ENCODE results near the gene FTSJ1.
A peak's percentile ranks its signal among the peaks of the same experiment; 100 is the strongest.

The FTSJ1 gene

DNA sequence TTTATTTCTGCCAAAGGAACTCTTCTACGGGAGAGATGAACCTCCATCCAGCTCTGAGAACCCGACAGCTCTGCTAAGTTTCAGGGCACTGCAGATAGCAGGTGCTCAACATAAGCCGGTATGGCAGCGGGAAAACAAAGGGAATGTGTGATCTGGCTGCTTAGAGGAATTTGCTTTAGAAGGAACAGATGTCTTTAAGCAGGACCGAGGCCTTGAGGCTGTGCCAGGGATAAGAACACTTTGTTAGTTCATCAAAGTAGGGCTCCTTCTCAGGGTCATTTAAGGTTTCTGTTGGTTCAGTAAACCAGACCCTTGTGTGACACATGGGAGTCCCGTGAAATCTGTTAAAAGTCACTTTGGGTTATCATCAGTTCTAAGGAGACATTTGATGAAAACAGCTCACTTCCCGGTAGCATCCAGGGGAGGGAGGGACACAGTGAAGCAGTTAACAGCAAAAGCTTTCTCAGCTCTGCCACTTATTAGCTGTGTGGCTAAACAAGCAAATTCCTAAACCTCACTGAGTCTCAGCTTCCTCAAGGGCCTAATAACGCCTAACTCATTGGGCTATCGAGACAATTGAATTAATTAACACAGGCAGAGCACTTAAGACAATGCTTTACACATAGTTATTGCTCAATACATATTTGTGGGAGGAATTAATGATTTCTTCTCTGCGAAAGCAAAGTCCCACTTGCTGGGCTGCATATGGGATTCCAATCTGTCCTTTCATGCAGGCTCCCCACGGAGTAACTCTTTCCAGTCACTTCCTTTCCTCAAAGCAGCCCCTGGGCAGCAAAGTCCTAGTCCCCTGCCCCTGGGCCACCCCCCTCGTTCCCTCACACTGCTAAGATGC is 2.9 kb upstream of the FTSJ1 start:
- Histone ChIP-seq H3K27me3 (ENCODE audit: insufficient read depth, low read length) (no peaks in the 10 kb centered on the region), H3K4me3 (ENCODE audit: low read length) (no peak overlapping the region), H3K4me1 (ENCODE audit: insufficient read depth, low read length) (peaks cover 11% of the 10 kb centered on the region), H3K36me3 (ENCODE audit: insufficient read depth, low read depth, low read length) (no peaks in the 10 kb centered on the region), H3K9me3 (ENCODE audit: insufficient read depth, low read depth, low read length) (no peaks in the 10 kb centered on the region), H3K9ac (ENCODE audit: low read depth, low read length) (peak overlapping the region; percentile 53; the same call in 1 of the 2 replicates), H3K27ac (ENCODE audit: low read length) (no peak overlapping the region)

DNA sequence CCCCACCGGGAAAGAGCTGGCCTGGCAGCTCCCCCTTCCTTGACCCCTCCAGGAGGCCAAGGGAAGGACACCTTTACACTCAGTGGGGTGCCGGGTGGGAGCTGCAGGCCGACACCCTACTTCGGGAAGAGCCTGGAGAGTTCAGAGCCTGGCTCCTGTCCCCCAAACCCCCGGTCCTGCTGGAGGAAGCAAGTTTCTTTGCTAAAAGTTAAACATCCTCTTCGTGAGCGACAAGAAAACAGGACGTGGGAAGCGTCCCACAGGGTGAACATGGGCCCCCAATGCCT is 2.4 kb upstream of the FTSJ1 start:
- Histone ChIP-seq H3K27ac (ENCODE audit: low read length) (no peak overlapping the region), H3K4me1 (ENCODE audit: insufficient read depth, low read length) (peaks cover 11% of the 10 kb centered on the region), H3K27me3 (ENCODE audit: insufficient read depth, low read length) (no peaks in the 10 kb centered on the region), H3K9me3 (ENCODE audit: insufficient read depth, low read depth, low read length) (no peaks in the 10 kb centered on the region), H3K36me3 (ENCODE audit: insufficient read depth, low read depth, low read length) (no peaks in the 10 kb centered on the region), H3K4me3 (ENCODE audit: low read length) (peak overlapping the region; percentile 14; the same call in 1 of the 2 replicates), H3K9ac (ENCODE audit: low read depth, low read length) (peak overlapping the region; percentile 53; the same call in 1 of the 2 replicates)

DNA sequence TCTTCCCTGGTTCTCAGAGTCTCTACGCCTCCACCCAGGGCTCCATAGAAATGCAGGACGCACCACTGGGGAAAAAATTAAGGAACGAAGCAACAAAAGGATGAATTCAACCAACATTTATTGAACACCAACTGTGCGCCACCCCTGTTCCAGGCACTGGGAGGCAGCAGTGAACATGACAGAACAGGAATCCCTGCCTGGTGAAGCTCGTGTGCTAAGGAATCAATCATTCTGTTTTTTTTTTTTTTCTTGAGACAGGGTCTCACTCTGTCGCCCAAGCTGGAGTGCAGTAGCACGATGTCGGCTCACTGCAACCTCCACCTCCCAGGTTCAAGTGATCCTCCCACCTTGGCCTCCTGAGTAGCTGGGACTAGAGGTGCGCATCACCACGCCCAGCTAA is 1.9 kb upstream of the FTSJ1 start:
- no peaks in the 10 kb centered on the region for H3K9me3 ChIP-seq (ENCODE audit: insufficient read depth, low read depth, low read length)
- peaks cover 4% of the 10 kb centered on the region; the same call in 1 of the 2 replicates for H3K36me3 ChIP-seq (ENCODE audit: insufficient read depth, low read depth, low read length)
- H3K4me3 ChIP-seq (ENCODE audit: low read length), result peak overlapping the region; percentile 14; the same call in 1 of the 2 replicates
- H3K4me1 ChIP-seq (ENCODE audit: insufficient read depth, low read length), result peaks cover 11% of the 10 kb centered on the region
- H3K27ac ChIP-seq (ENCODE audit: low read length), result no peak overlapping the region
- H3K27me3 ChIP-seq (ENCODE audit: insufficient read depth, low read length), result no peaks in the 10 kb centered on the region
- 0 out of 2 replicates have a peak overlapping the region, but pooled peaks have one; percentile 15 for H3K9ac ChIP-seq (ENCODE audit: low read depth, low read length)

DNA sequence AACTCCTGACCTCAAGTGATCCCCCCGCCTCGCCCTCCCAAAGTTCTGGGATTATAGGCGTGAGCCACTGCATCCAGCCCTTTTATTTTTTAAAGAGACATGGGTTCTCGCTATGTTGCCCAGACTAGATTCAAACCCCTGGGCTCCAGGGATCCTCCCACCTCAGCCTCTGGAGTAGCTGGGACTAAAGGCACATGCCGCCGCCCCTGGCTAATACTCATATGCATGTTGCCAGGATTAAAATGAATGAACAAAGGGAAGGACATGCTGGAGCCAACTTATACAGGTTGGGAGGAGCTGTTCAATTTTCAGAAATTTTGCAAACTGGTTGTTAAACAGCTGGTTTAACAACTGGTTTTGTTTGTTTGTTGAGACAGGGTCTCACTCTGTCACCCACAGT is 1.4 kb upstream of the FTSJ1 start:
- Histone ChIP-seq H3K9ac (ENCODE audit: low read depth, low read length) (no peak overlapping the region), H3K4me3 (ENCODE audit: low read length) (no peak overlapping the region; the same call in 1 of the 2 replicates), H3K4me1 (ENCODE audit: insufficient read depth, low read length) (peaks cover 9% of the 10 kb centered on the region), H3K36me3 (ENCODE audit: insufficient read depth, low read depth, low read length) (peaks cover 7% of the 10 kb centered on the region; the same call in 1 of the 2 replicates), H3K27me3 (ENCODE audit: insufficient read depth, low read length) (no peaks in the 10 kb centered on the region), H3K9me3 (ENCODE audit: insufficient read depth, low read depth, low read length) (no peaks in the 10 kb centered on the region), H3K27ac (ENCODE audit: low read length) (no peak overlapping the region)

DNA sequence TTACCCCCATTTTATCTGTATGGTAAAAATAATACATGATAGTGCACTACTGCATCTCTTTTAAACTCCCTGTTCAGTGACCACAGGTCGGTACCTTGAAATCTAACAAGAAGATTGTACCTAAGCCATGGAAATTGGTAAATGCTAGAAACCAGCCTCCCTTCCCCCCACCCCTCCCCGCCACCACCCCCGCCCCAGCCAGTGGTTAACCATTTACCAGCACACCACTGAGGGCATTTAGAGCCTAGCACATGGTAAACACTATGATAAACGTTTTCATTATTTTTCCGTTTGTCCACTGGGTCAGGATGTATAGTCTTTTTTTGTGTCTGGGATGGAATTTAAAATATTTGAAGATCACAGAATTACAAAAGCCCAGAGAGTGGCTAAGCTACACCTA is 703 bp upstream of the FTSJ1 start:
- Histone ChIP-seq H3K36me3 (ENCODE audit: insufficient read depth, low read depth, low read length) (peaks cover 7% of the 10 kb centered on the region; the same call in 1 of the 2 replicates), H3K27ac (ENCODE audit: low read length) (no peak overlapping the region), H3K9ac (ENCODE audit: low read depth, low read length) (peak overlapping the region; percentile 83), H3K9me3 (ENCODE audit: insufficient read depth, low read depth, low read length) (no peaks in the 10 kb centered on the region), H3K4me3 (ENCODE audit: low read length) (peak overlapping the region; percentile 94), H3K4me1 (ENCODE audit: insufficient read depth, low read length) (peaks cover 6% of the 10 kb centered on the region; the same call in 1 of the 2 replicates), H3K27me3 (ENCODE audit: insufficient read depth, low read length) (no peaks in the 10 kb centered on the region)

DNA sequence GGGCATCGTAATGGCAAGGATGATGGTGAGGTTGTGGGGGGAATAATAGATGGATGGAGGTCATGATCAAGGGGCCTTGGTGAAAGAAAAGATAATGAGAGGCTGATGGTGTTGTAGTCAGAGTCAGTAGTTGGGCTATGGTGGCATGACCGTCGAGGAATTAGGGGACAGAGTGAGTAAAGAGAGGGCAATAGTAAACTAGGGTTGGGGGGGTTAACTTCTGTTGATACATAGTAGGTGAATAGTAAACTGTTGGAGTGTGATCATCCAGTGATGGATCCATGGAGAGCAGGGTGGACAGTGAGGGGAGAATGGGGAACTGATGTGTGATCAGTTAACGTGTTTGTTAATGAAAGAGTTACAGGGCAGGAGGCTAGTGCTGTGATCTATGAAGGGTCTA is 920 bp downstream of the FTSJ1 start:
- Histone ChIP-seq H3K4me3 (ENCODE audit: low read length) (peak overlapping the region; percentile 94), H3K27ac (ENCODE audit: low read length) (no peak overlapping the region), H3K9ac (ENCODE audit: low read depth, low read length) (peak overlapping the region; percentile 83), H3K27me3 (ENCODE audit: insufficient read depth, low read length) (no peaks in the 10 kb centered on the region), H3K36me3 (ENCODE audit: insufficient read depth, low read depth, low read length) (peaks cover 19% of the 10 kb centered on the region; the same call in 1 of the 2 replicates), H3K9me3 (ENCODE audit: insufficient read depth, low read depth, low read length) (no peaks in the 10 kb centered on the region), H3K4me1 (ENCODE audit: insufficient read depth, low read length) (peaks cover 6% of the 10 kb centered on the region; the same call in 1 of the 2 replicates)

DNA sequence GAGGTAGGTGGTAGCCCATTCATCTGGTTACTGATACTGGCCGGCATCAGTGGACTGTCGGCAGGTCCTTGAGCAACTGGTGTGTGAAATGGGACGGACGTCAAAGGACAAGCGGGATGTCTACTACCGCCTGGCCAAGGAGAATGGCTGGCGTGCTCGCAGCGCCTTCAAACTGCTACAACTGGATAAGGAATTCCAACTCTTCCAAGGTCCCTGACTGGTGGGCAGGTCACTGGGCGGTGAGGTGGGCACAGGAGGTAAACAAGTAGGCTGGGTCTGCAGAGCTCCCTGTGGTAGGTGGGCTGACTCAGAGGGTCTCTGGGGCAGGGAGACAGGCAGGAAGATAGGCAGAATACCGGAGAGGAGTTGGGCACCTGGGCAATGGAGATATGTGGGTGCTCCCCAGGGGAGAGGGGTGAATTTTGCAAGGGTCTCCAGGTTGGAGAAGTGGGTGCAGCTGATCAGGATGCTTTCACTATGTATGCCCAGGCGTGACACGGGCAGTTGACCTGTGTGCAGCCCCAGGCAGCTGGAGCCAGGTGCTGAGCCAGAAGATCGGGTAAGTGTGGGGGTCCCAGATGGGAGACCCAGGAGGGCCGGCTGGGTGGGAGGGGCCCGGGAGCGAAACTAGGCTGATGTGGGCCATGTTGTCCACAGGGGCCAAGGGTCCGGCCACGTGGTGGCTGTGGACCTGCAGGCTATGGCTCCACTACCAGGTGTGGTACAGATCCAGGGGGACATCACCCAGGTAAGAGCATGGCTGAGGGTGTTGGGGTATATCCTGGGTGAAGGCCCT is 2.2 kb downstream of the FTSJ1 start:
- no peak overlapping the region for H3K27ac ChIP-seq (ENCODE audit: low read length)
- no peaks in the 10 kb centered on the region for H3K27me3 ChIP-seq (ENCODE audit: insufficient read depth, low read length)
- no peaks in the 10 kb centered on the region for H3K9me3 ChIP-seq (ENCODE audit: insufficient read depth, low read depth, low read length)
- peaks cover 3% of the 10 kb centered on the region; the same call in 1 of the 2 replicates for H3K4me1 ChIP-seq (ENCODE audit: insufficient read depth, low read length)
- H3K4me3 ChIP-seq (ENCODE audit: low read length), result no peak overlapping the region
- no peak overlapping the region for H3K9ac ChIP-seq (ENCODE audit: low read depth, low read length)
- peaks cover 32% of the 10 kb centered on the region; the same call in 1 of the 2 replicates for H3K36me3 ChIP-seq (ENCODE audit: insufficient read depth, low read depth, low read length)

DNA sequence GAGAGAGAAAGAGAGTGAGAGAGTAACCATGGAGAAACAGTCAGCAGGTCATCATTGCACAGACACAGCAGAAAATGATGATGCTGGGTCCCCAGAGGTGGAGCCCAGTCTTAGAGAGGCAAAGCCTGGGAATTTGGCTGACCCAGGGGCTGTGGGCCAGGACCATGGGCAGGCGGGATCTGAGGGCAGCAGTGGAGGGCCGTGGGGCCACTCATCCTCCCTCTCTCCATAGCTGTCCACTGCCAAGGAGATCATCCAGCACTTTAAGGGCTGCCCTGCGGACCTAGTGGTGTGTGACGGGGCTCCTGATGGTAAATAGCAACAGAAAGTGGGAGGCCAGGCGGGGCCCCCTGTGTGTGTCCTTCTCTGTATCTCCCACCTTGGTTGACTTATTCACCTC is 2.8 kb downstream of the FTSJ1 start:
- peaks cover 37% of the 10 kb centered on the region for H3K36me3 ChIP-seq (ENCODE audit: insufficient read depth, low read depth, low read length)
- H3K4me3 ChIP-seq (ENCODE audit: low read length), result no peak overlapping the region
- no peaks in the 10 kb centered on the region; the same call in 1 of the 2 replicates for H3K4me1 ChIP-seq (ENCODE audit: insufficient read depth, low read length)
- no peak overlapping the region for H3K9ac ChIP-seq (ENCODE audit: low read depth, low read length)
- H3K9me3 ChIP-seq (ENCODE audit: insufficient read depth, low read depth, low read length), result no peaks in the 10 kb centered on the region
- no peak overlapping the region for H3K27ac ChIP-seq (ENCODE audit: low read length)
- no peaks in the 10 kb centered on the region for H3K27me3 ChIP-seq (ENCODE audit: insufficient read depth, low read length)

DNA sequence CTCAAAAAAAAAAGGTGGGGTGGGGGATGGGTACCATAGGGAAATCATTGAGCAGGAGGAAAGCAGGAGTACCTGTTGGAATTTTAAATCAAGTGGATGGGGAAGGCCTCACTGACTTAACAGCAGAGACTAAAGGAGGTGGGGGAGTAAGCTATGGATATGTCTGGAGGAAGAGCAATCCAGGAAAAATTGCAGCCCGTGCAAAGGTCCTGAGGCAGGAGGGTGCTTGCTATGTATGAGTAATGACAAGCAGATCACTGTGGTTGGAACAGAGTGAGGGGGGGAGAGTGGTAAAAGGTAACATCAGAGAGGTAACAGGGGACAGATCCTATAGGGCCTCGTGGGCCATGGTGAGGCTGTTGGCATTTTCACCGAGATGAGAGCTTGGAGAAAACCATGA is 4.1 kb downstream of the FTSJ1 start:
- H3K4me3 ChIP-seq (ENCODE audit: low read length), result no peak overlapping the region
- H3K4me1 ChIP-seq (ENCODE audit: insufficient read depth, low read length), result no peaks in the 10 kb centered on the region
- no peaks in the 10 kb centered on the region for H3K27me3 ChIP-seq (ENCODE audit: insufficient read depth, low read length)
- H3K9ac ChIP-seq (ENCODE audit: low read depth, low read length), result no peak overlapping the region
- H3K27ac ChIP-seq (ENCODE audit: low read length), result no peak overlapping the region
- H3K36me3 ChIP-seq (ENCODE audit: insufficient read depth, low read depth, low read length), result peaks cover 43% of the 10 kb centered on the region
- H3K9me3 ChIP-seq (ENCODE audit: insufficient read depth, low read depth, low read length), result no peaks in the 10 kb centered on the region

DNA sequence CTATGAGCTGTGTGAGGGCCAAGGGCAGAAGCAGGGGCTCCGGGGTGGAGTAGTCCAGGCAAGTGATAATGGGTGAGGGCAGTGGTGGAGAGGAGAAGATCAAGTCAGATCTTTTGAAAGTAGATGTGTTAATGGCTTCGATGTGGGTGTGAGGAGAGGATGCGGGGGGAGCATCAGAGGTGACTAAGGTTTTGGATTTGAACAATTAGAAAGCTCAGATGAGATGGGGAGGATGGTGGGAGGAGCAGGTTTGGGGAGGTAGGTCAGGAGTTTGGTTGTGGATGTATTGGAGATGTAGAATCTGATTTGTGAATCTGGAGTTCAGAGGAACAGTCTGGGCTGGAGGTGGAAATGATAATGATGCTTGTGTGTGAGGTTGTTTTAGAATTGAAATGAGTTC is 4.6 kb downstream of the FTSJ1 start:
- H3K9me3 ChIP-seq (ENCODE audit: insufficient read depth, low read depth, low read length), result no peaks in the 10 kb centered on the region
- H3K4me1 ChIP-seq (ENCODE audit: insufficient read depth, low read length), result no peaks in the 10 kb centered on the region
- no peak overlapping the region for H3K4me3 ChIP-seq (ENCODE audit: low read length)
- H3K9ac ChIP-seq (ENCODE audit: low read depth, low read length), result no peak overlapping the region
- peaks cover 47% of the 10 kb centered on the region for H3K36me3 ChIP-seq (ENCODE audit: insufficient read depth, low read depth, low read length)
- no peak overlapping the region for H3K27ac ChIP-seq (ENCODE audit: low read length)
- no peaks in the 10 kb centered on the region for H3K27me3 ChIP-seq (ENCODE audit: insufficient read depth, low read length)

DNA sequence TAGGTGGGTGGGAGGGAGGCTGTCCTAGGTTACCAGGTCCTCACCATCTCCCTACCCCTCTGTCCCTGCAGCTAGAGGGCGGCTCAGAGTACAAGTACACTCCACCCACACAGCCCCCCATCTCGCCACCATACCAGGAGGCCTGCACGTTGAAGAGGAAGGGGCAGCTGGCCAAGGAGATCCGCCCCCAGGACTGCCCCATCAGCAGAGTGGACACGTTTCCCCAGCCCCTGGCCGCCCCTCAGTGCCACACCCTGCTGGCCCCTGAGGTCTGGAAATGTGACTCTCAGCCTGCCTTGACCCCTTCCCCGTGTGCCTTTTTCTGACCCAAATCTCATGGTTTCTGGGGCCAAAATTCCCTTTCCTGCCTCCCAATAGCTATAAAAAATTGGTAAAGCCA is 6.5 kb downstream of the FTSJ1 start:
- H3K27ac ChIP-seq (ENCODE audit: low read length), result no peak overlapping the region
- no peaks in the 10 kb centered on the region for H3K27me3 ChIP-seq (ENCODE audit: insufficient read depth, low read length)
- H3K9me3 ChIP-seq (ENCODE audit: insufficient read depth, low read depth, low read length), result no peaks in the 10 kb centered on the region
- H3K36me3 ChIP-seq (ENCODE audit: insufficient read depth, low read depth, low read length), result peaks cover 52% of the 10 kb centered on the region
- H3K4me3 ChIP-seq (ENCODE audit: low read length), result no peak overlapping the region
- H3K4me1 ChIP-seq (ENCODE audit: insufficient read depth, low read length), result no peaks in the 10 kb centered on the region
- no peak overlapping the region for H3K9ac ChIP-seq (ENCODE audit: low read depth, low read length)
